HL-60 (cell line): Measurements from ENCODE around the gene BCAR3.

ENCODE experiments used
- DNase-seq, 2 experiments: peaks; one replicate each; pipeline ENCODE4 v3.0.0-alpha.2; 2010 to 2020; ENCODE audit warnings: low read depth in 1 of 2, low spot score in 1 of 2
- H3K27ac ChIP-seq: fragments of 250-450 bp; sonication (Bioruptor Pico); replicated peaks from 2 replicates; pipeline ENCODE4 v1.5.1; 2020; ENCODE audit warnings: mild to moderate bottlenecking, moderate library complexity
- H3K27me3 ChIP-seq: fragments of 250-450 bp; sonication (Bioruptor Pico); 2 replicates; pipeline ENCODE4 v1.5.1; 2021; ENCODE audit warnings: mild to moderate bottlenecking, moderate library complexity; ENCODE audit not compliant: insufficient read depth, poor library complexity, severe bottlenecking
- H3K4me3 ChIP-seq: replicated peaks from 2 replicates; pipeline ENCODE4 v1.5.1; 2011; ENCODE audit warnings: mild to moderate bottlenecking, control low read depth, low read length; ENCODE audit not compliant: insufficient read depth
- GABPA ChIP-seq: IDR thresholded peaks from 2 replicates; pipeline ENCODE4 v1.6.1; 2012; ENCODE audit warnings: low read depth
- POLR2AphosphoS5 ChIP-seq: IDR thresholded peaks from 2 replicates; pipeline ENCODE4 v1.6.1; 2012; ENCODE audit warnings: low read depth
- SPI1 ChIP-seq: IDR thresholded peaks from 2 replicates; pipeline ENCODE4 v1.6.1; 2012; ENCODE audit warnings: low read depth, mild to moderate bottlenecking, borderline replicate concordance
- TF ChIP-seq, protein P1 (sequence below): IDR thresholded peaks from 2 replicates; pipeline ENCODE4 v1.6.1; 2012; ENCODE audit warnings: low read depth; ENCODE audit not compliant: insufficient replicate concordance
- TF ChIP-seq, protein P2 (sequence below): IDR thresholded peaks from one replicate; pipeline ENCODE4 v1.5.1; 2011; ENCODE audit warnings: low read length, control low read depth, inconsistent platforms; ENCODE audit not compliant: insufficient read depth

The BCAR3 gene

DNA sequence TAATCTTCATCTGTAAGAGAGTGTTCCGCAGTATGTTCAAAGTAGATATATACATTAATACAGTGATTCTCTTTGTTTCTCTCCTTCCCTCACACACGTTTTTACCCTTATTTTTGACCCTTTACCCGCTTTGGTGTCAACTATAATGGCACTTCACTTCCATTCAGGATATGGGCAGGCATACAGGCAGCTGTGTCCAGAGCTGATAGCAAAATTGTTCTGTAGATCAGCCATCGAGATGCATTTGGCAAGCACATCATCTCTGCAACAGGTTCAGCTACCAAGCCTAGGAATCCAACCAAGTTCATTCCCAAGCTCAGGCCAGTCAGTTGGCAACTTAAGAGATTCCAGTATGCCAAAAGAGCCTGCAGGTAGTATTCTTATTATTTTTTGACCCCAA lies 158.9 kb downstream of the BCAR3 start:
- DNase-seq: no peak
- Histone ChIP-seq H3K27me3 (no peaks in the 10 kb centered on the region), H3K27ac (no peak overlapping the region), H3K4me3 (no peak overlapping the region)
- TF ChIP-seq POLR2AphosphoS5 (no peak), GABPA (no peak), SPI1 (no peak)
- TF ChIP-seq, protein P1, sequence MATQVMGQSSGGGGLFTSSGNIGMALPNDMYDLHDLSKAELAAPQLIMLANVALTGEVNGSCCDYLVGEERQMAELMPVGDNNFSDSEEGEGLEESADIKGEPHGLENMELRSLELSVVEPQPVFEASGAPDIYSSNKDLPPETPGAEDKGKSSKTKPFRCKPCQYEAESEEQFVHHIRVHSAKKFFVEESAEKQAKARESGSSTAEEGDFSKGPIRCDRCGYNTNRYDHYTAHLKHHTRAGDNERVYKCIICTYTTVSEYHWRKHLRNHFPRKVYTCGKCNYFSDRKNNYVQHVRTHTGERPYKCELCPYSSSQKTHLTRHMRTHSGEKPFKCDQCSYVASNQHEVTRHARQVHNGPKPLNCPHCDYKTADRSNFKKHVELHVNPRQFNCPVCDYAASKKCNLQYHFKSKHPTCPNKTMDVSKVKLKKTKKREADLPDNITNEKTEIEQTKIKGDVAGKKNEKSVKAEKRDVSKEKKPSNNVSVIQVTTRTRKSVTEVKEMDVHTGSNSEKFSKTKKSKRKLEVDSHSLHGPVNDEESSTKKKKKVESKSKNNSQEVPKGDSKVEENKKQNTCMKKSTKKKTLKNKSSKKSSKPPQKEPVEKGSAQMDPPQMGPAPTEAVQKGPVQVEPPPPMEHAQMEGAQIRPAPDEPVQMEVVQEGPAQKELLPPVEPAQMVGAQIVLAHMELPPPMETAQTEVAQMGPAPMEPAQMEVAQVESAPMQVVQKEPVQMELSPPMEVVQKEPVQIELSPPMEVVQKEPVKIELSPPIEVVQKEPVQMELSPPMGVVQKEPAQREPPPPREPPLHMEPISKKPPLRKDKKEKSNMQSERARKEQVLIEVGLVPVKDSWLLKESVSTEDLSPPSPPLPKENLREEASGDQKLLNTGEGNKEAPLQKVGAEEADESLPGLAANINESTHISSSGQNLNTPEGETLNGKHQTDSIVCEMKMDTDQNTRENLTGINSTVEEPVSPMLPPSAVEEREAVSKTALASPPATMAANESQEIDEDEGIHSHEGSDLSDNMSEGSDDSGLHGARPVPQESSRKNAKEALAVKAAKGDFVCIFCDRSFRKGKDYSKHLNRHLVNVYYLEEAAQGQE: no peak
- TF ChIP-seq, protein P2, sequence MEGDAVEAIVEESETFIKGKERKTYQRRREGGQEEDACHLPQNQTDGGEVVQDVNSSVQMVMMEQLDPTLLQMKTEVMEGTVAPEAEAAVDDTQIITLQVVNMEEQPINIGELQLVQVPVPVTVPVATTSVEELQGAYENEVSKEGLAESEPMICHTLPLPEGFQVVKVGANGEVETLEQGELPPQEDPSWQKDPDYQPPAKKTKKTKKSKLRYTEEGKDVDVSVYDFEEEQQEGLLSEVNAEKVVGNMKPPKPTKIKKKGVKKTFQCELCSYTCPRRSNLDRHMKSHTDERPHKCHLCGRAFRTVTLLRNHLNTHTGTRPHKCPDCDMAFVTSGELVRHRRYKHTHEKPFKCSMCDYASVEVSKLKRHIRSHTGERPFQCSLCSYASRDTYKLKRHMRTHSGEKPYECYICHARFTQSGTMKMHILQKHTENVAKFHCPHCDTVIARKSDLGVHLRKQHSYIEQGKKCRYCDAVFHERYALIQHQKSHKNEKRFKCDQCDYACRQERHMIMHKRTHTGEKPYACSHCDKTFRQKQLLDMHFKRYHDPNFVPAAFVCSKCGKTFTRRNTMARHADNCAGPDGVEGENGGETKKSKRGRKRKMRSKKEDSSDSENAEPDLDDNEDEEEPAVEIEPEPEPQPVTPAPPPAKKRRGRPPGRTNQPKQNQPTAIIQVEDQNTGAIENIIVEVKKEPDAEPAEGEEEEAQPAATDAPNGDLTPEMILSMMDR: no peak

DNA sequence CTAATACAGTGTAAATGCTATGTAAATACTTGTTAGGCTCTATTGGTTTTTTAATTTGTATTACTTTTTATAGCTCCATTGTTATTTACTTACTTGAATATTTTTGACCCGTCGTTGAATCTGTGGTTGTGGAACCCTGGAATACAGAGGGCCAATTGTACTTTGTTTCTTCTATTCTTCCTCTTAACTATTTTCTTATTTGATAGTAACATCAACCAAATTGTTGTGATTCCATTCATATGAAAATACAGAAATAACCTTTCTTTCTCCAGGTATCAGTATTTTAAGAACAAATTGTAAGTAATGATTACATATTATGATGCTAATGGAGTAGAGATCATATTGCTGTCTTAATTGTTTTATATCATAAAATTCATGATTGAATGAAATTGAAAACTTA lies 160.0 kb downstream of the BCAR3 start:
- H3K4me3 ChIP-seq: no peak overlapping the region
- TF ChIP-seq POLR2AphosphoS5 (no peak), SPI1 (no peak), GABPA (no peak)
- TF ChIP-seq, protein P1: no peak
- TF ChIP-seq, protein P2: no peak
- H3K27me3 ChIP-seq: no peaks in the 10 kb centered on the region
- H3K27ac ChIP-seq: no peak overlapping the region
- DNase-seq: no peak

DNA sequence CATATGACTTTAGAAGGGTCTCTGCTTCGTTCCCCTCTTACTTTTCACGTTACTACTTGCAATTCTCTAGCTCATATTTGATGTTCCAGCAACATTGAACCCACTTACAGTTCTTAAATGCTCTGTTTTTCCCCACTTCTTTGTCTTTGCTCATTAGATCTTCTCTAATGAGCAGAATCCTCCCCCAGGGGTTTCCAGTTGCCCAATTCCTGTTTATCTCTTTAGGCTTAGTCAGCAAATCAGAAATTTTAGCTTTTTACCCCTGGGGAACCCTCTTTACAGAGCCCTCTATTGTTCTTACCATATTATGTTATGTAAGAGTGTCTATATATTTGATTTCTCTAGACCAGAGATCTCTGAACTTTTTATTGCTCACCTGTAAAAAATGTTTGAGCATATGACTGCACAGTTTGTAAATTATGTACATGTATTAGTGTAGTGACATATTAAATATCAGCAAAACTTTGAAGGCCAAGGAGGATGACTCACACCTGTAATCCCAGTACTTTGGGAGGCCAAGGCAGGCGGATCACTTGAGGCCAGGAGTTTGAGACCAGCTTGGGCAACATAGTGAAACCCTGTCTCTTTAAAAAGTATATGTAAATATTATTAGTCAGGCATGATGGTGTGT lies 162.3 kb downstream of the BCAR3 start:
- TF ChIP-seq POLR2AphosphoS5: no peak
- TF ChIP-seq GABPA: no peak
- TF ChIP-seq, protein P1: no peak
- TF ChIP-seq, protein P2: no peak
- no peak for TF ChIP-seq SPI1
- no peaks in the 10 kb centered on the region for H3K27me3 ChIP-seq
- DNase-seq: no peak
- no peak overlapping the region for H3K4me3 ChIP-seq
- H3K27ac ChIP-seq: no peak overlapping the region
